H1 (cell line): Measurements from ENCODE around the gene ADAMTS17. TPM values are rescaled to one million over a fixed set of nuclear protein-coding genes. Genes with fewer than 3 reads are reported as not detected.

Experiments used
- CTCF ChIP-seq, 3 experiments: IDR thresholded peaks; 1 replicate in 2 of 3; 2 replicates in 1 of 3; pipeline versions ENCODE4 v1.5.1 to v1.6.1; 2011; ENCODE audit warnings: low read length in 3 of 3, mild to moderate bottlenecking in 3 of 3, inconsistent platforms in 2 of 3, low read depth in 1 of 3, moderate library complexity in 1 of 3; ENCODE audit not compliant: insufficient read depth in 1 of 3; ENCODE audit errors: control extremely low read depth in 1 of 3
- polyA plus RNA-seq, 7 experiments: library from polyadenylated mRNA; depleted of rRNA in 3 of 7; stranded (reverse) in 5 of 7; unstranded in 2 of 7; fragments of >200 nt in 5 of 7; fragments of 200-250 nt in 2 of 7; gene quantifications; 1 replicate in 5 of 7; 2 replicates in 1 of 7; 4 replicates in 1 of 7; pipeline versions ENCODE4 v1.2.1 to v1.2.3, GENCODE V29; 2011 to 2013; ENCODE audit warnings: missing spikeins in 2 of 7, mixed read lengths in 2 of 7
- total RNA-seq: library from RNA; stranded (reverse); fragmentation: NEBNext Ultra II Directional; extraction: Animal tissue kit (Norgen Biotek cat#: 25700); gene quantifications from 2 replicates; pipeline ENCODE4 v1.2.1, GENCODE V29; 2021

ADAMTS17 gene
- total and polyA plus RNA-seq, 2 of the 8 experiments (the other 6 are each of a cell fraction or from before 2014, with no cell fraction given) = 0.51 to 1.7 TPM

- TF ChIP-seq CTCF (IDR thresholded peaks at IDR 0.05; ENCODE audit: control extremely low read depth in 1 of 3, insufficient read depth in 1 of 3, low read depth in 1 of 3, low read length in 3 of 3) = no peak
- TF ChIP-seq, all 59 proteins: peak for 0
Measured at GRCh38 chr15:100124936-100125335, 216.8 kb downstream of the ADAMTS17 start (continued).
